Erythroblast (primary cell): ENCODE results near the gene POMGNT1.

Source experiments
- DNase-seq, 2 experiments: peaks; one replicate each; lab custom pipeline; 2025; lab: John Stamatoyannopoulos, UW
- GATA1 ChIP-seq: IDR thresholded peaks from 2 replicates; pipeline ENCODE4 v1.6.1; 2011; ENCODE audit warnings: low read depth, mild to moderate bottlenecking, control low read depth, low read length, moderate library complexity
- POLR2A ChIP-seq: IDR thresholded peaks from 2 replicates; pipeline ENCODE4 v1.6.1; 2011; ENCODE audit warnings: mild to moderate bottlenecking, low read length

Gene POMGNT1

DNA sequence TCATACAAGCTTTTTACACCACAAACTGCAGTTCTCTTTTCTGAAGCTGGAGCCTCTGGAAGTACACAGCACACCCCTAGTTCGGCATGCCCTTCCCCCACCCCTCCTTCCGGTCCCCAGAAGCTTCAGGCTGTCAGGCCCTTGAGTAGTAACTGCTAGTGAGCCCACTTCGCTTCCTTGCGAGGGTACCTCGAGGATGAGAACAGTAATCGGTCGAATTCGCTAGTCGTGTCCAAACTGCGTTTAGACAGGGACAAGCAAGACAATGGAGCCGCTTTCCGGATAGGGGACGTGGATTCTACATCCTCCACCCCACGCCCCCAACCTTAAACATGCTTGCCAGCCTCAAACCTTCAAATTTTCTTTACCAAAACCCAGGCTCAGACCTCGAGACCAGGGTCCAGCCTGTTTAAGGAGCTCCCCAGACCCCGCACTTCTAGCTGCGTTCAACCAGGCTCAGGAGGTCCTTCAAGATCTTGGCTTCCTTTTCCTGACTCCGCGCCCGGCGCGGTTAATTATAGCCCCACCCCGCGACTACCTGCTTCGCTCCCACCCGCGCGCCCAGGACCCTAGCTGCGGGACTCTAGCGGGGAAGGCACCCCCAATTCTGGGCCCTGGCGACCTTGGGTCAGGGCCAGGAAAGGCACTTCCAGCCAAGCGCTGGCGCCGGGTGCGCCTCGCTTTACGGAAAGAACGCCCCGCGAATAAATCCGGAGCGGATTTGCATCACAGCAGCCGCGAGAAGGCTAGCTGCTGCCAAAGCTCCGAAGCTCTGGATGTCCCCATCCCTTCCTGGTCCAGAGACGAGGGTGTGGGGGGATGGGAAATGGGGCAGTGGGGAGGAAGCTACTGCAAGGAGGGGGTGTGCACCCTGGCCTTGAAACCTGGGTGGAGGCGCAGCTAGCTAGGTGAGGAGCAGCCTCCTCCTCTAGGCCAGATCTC lies 31.4 kb downstream of the POMGNT1 start:
- TF ChIP-seq GATA1 (no peak), POLR2A (no peak)
- no peak for DNase-seq

DNA sequence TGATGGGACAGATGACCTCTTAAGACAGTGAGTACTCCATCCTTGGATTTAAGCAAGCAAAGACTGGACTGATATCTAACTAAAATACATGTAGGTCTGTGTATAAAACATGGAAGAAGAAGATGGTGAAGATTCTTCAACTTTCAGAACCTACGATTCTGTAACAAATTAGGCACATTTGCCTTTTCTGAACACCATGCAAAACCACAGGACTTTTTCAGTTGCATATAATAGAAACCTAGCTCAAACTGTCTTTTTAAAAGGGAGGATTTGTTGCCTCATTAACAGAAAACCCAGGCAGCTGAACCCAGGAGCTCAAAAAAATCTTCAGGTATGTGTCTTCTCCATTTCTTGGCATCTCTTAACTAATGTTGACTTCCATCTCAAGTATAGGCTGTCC lies 38.0 kb downstream of the POMGNT1 start:
- TF ChIP-seq GATA1 (no peak), POLR2A (no peak)
- DNase-seq: no peak

DNA sequence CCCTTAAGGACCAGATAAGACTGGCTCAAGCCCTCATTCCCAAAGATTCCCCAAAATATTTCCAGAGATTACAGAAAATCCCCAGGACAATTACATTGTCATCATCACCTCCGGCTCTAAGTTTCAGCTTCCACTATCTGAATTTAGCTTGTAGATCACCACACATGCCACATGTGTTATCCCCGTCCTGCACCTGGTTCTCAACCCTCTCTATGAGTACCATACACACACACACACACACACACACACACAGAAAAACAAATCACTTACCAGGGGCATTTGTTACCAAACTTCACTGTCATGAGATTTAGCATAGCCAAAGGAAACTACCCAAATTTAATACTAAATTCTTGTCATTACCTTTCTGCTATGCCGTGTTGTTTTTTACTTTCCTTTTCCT lies 38.7 kb downstream of the POMGNT1 start:
- peak in 1 of 2 experiments; percentile 58 for DNase-seq
- no peak for TF ChIP-seq GATA1
- TF ChIP-seq POLR2A: no peak

DNA sequence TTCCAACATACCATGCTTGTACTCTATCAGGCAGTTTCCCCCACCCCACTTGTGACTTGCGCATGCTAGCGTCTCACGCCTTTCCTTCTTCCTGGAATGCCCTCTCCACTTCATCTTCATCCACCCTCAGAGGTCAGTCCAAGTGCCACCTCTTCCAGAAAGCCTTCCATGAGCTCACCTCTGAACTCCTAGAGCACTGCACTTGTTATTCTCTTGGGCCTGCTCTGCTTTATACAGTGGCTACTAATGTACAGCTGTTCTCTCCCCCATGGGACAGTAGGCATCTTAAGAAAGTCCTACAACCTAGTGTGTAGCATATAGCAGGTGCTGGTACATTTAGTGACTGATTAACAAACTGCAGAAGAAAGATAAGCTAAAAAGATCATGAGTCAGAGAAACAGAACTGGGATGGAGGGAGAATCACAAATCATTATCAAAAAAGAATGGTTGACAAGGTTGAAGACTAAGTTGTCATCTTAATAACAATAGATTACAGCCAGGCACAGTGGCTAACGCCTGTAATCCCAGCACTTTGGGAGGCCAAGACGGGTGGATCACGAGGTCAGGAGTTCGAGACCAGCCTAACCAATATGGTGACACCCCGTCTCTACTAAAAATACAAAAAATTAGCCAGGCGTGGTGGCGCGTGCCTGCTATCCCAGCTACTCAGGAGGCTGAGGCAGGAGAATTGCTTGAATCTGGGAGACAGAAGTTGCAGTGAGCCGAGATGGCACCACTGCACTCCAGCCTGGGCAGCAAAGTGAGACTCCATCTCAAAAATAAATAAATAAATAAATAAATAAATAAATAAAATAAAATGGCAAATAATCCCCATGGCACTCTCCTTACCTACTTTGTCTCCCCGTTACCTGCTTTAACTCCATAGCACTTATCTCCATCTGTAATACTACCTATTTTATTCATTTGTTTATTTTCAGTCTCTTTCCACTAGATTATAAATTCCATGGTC lies 39.6 kb downstream of the POMGNT1 start:
- peak; percentile 74 to 91 for DNase-seq
- no peak for TF ChIP-seq GATA1
- no peak for TF ChIP-seq POLR2A

DNA sequence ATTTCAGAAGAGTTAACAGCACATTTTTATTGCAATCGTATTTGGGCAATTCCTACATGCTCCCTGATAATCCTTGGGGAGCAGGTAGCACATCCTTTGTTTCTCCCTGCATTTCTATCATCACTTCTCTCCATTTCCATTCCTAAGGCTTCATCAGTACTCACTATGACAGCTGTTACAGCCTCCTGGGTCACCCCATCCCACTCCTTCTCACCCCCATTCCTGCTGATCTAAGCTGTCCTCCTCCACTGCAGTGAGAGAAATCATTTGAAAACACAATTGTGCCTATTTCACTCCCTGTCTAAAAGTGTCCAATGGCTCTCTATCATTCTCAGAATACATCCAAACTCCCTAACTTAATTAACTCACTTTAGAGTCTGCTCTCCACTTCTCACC lies 40.3 kb downstream of the POMGNT1 start:
- no peak for DNase-seq
- TF ChIP-seq POLR2A (no peak), GATA1 (no peak)

DNA sequence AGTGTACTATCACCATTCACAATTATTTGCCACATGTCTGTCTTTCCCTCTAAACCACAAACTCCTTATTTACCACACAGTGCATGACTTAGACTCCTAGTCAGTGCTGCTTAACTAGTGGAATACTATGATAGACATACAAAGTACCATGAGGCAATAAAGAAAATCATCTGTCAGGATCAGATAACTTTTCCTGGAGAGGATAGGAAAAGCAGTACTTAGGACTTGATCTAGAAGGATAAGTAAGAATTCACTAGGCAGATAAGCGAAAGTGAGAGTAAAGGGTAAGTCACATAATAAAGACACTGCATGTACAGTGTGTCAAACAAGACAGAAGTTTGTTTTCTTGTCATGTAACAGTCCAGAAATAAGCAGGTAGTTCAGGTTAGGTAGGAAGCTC lies 44.5 kb downstream of the POMGNT1 start:
- no peak for TF ChIP-seq POLR2A
- no peak for TF ChIP-seq GATA1
- DNase-seq: no peak

DNA sequence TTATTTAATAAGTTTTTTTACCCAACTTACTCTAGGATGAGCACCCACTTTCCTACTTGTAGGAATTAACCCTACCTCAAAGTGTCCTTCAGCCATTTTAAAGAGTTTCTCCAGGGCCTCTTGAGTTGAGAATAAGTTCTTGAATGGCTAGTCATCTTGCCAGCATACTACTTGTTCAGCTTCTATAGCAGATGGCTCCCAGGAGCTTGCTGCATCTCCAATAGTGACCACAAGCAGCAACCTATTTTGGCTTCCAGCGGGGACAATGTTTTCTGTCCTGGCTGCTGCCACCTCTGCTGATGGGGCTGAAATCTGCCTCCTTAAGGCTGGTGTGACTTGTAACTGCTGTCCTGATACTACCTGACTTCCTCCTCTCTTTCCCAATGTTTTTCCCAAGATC lies 45.0 kb downstream of the POMGNT1 start:
- DNase-seq: no peak
- TF ChIP-seq POLR2A (no peak), GATA1 (no peak)

DNA sequence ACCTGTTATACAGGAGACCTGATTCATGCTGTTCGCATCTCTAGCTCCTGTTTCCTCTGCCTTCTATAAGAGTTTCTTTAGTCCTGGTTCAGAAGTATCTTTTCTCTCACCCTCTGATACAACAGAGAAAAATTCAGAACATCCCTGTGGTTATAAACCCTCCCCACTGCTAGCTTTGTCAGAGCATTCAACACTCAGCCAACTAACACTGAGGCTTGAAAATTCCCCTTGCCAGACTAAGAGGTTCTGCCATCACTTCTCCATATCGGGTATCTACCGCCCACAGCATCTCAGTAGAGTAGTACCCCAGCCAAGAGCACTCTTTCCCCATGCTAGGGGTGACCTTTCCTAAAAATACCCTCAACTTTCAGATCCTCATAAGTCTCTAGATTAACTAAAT lies 46.2 kb downstream of the POMGNT1 start:
- no peak for DNase-seq
- no peak for TF ChIP-seq GATA1
- no peak for TF ChIP-seq POLR2A

DNA sequence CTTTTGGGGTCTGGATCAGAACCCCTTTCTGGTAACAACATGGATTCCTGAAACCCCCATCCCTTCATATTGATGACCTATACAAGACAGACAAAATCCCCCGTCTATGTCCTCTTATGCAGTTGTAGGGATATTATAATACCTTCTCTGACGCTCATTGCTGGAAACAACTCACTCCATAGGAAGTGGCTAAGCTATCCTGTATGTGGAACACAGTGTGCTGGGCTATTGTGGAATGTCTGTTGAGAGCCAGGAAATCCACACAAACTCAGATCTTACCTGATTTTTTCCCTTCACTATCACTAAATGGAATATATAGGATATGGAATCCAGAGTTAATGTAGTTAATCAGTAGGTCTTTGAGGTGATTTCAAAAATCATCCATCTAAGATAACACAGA lies 48.1 kb downstream of the POMGNT1 start:
- TF ChIP-seq GATA1 (no peak), POLR2A (no peak)
- DNase-seq: no peak

DNA sequence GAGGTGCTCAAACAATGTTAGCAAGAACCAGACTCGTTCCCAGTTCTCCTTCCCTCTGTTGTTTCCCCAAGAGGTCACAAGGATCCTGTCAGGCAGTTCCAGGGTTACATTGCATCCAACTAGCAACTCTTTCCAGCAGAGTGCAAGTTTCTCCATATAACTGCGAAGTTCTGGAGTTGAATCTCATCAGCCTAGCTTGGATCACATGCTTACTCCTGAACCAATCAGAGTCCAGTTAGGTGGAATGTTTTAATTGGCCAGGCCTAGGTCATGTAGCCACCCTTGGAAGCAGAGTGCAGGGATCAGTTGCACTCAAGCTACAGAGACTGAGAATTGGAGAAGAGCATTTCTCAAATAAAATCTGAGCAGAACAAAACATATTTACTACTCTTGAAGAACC lies 49.9 kb downstream of the POMGNT1 start:
- TF ChIP-seq GATA1 (no peak), POLR2A (no peak)

More for the DNA sequence above, 49.9 kb downstream of the POMGNT1 start:
- no peak for DNase-seq
